ENCODE measurements around the gene UBE2Z. TPM values are rescaled to one million over a fixed set of nuclear protein-coding genes. Genes with fewer than 3 reads are reported as not detected.
"Not testable (repeated sequence)": the region's sequence is repeated elsewhere in the genome, so short reads cannot be mapped to it uniquely, and the experiment has no call there.

Gene UBE2Z
- total and polyA plus RNA-seq, 8 donors, result 65.8 to 108 (median 101) TPM

- Histone ChIP-seq H3K36me3 (peaks cover 0 to 14% of the 10 kb centered on the region in 2 donors), H3K9me3 (no peaks in the 10 kb centered on the region), H3K4me3 (no peak overlapping the region), H3K27ac (no peak overlapping the region), H3K4me1 (peaks cover 4 to 24% of the 10 kb centered on the region in 2 donors), H3K27me3 (no peaks in the 10 kb centered on the region)
- ATAC-seq, result peak; percentile 17
- no peak for TF ChIP-seq CTCF (IDR thresholded peaks at IDR 0.05)
- no peak for DNase-seq
- intact Hi-C loops (cut with DNase I), result no loop called here
These were observed 38.3 kb upstream of the UBE2Z start for GRCh38 chr17:48869821-48870318.

- no peak overlapping the region for H3K27ac ChIP-seq
These were observed 37.1 kb upstream of the UBE2Z start for GRCh38 chr17:48871035-48871550.

GRCh38 chr17:48871551-48872351 lies 36.5 kb upstream of the UBE2Z start:
- peaks cover 4 to 24% of the 10 kb centered on the region in 2 donors for H3K4me1 ChIP-seq
- intact Hi-C loops (cut with DNase I), result no loop called here
- H3K36me3 ChIP-seq, result no peaks in the 10 kb centered on the region
- no peak overlapping the region for H3K27ac ChIP-seq
- peak; percentile 78 for ATAC-seq
- no peaks in the 10 kb centered on the region for H3K9me3 ChIP-seq
- DNase-seq, result peak in 1 of 4 donors; percentile 14
- H3K4me3 ChIP-seq, result no peak overlapping the region
- H3K27me3 ChIP-seq, result no peaks in the 10 kb centered on the region
- TF ChIP-seq CTCF (IDR thresholded peaks at IDR 0.05), result no peak

More at GRCh38 chr17:48871035-48871550, 37.1 kb upstream of the UBE2Z start:
- peaks cover 4 to 24% of the 10 kb centered on the region in 2 donors for H3K4me1 ChIP-seq
- intact Hi-C loops (cut with DNase I), result no loop called here
- TF ChIP-seq CTCF (IDR thresholded peaks at IDR 0.05), result no peak
- H3K27me3 ChIP-seq, result no peaks in the 10 kb centered on the region
- peaks cover 0 to 2% of the 10 kb centered on the region in 2 donors for H3K36me3 ChIP-seq
- ATAC-seq (no peak), DNase-seq (no peak)
- H3K4me3 ChIP-seq, result no peak overlapping the region
- H3K9me3 ChIP-seq, result no peaks in the 10 kb centered on the region

- DNase-seq; H3K4me3 ChIP-seq; H3K27me3 ChIP-seq; intact Hi-C loops (cut with DNase I); ATAC-seq; H3K36me3 ChIP-seq; H3K9me3 ChIP-seq: not testable (repeated sequence)
- Histone ChIP-seq H3K4me1 (peaks cover 4 to 24% of the 10 kb centered on the region in 2 donors), H3K27ac (peak overlapping the region in 1 of 2 donors; percentile 13)
These were observed 35.8 kb upstream of the UBE2Z start for GRCh38 chr17:48872409-48872808.

GRCh38 chr17:48873209-48873608 lies 35.0 kb upstream of the UBE2Z start:
- Histone ChIP-seq H3K36me3 (no peaks in the 10 kb centered on the region), H3K9me3 (no peaks in the 10 kb centered on the region), H3K27ac (peak overlapping the region in 1 of 2 donors; percentile 13), H3K4me1 (peaks cover 4 to 24% of the 10 kb centered on the region in 2 donors), H3K27me3 (no peaks in the 10 kb centered on the region), H3K4me3 (no peak overlapping the region)
- intact Hi-C loops (cut with DNase I), result no loop called here
- TF ChIP-seq CTCF (IDR thresholded peaks at IDR 0.05), result no peak
- ATAC-seq (no peak), DNase-seq (peak in 1 of 4 donors; percentile 33)
